ENCODE data around the gene CPT1B.
"Not testable (repeated sequence)": the region's sequence is repeated elsewhere in the genome, so short reads cannot be mapped to it uniquely, and the experiment has no call there.

Gene CPT1B

GRCh38 chr22:50546326-50547262, 31.6 kb downstream of the CPT1B start:
- H3K27me3 ChIP-seq, result peaks cover 0 to 82% of the 10 kb centered on the region in 2 donors
- no peak overlapping the region for H3K4me3 ChIP-seq
- intact Hi-C loops (cut with DNase I; ENCODE audit: low total_unique reads), result no loop called here
- no peak for DNase-seq
- no peaks in the 10 kb centered on the region for H3K9me3 ChIP-seq
- no peak overlapping the region for H3K27ac ChIP-seq
- H3K36me3 ChIP-seq, result no peaks in the 10 kb centered on the region
- H3K4me1 ChIP-seq, result peaks cover 0 to 33% (median 19%) of the 10 kb centered on the region in 4 donors
- TF ChIP-seq, protein P1, sequence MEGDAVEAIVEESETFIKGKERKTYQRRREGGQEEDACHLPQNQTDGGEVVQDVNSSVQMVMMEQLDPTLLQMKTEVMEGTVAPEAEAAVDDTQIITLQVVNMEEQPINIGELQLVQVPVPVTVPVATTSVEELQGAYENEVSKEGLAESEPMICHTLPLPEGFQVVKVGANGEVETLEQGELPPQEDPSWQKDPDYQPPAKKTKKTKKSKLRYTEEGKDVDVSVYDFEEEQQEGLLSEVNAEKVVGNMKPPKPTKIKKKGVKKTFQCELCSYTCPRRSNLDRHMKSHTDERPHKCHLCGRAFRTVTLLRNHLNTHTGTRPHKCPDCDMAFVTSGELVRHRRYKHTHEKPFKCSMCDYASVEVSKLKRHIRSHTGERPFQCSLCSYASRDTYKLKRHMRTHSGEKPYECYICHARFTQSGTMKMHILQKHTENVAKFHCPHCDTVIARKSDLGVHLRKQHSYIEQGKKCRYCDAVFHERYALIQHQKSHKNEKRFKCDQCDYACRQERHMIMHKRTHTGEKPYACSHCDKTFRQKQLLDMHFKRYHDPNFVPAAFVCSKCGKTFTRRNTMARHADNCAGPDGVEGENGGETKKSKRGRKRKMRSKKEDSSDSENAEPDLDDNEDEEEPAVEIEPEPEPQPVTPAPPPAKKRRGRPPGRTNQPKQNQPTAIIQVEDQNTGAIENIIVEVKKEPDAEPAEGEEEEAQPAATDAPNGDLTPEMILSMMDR (IDR thresholded peaks at IDR 0.05), result no peak

GRCh38 chr22:50545522-50546325, 32.5 kb downstream of the CPT1B start, which contains the start of gene KLHDC7B:
TSS of gene KLHDC7B (plus strand) at chr22:50545899. CDS start at chr22:50546244, 345 bp downstream.
- no peak within 1 kb of the TSS for H3K4me3 ChIP-seq
- TF ChIP-seq, protein P1 (IDR thresholded peaks at IDR 0.05), result no peak
- intact Hi-C loops (cut with DNase I; ENCODE audit: low total_unique reads), result no loop called here
- H3K4me1 ChIP-seq, result peaks cover 0 to 33% (median 19%) of the 10 kb centered on the region in 4 donors
- DNase-seq, result no peak
- no peaks in the 10 kb centered on the region for H3K9me3 ChIP-seq
- H3K36me3 ChIP-seq, result no peaks in the 10 kb centered on the region
- peaks cover 0 to 73% of the 10 kb centered on the region in 2 donors for H3K27me3 ChIP-seq
- no peak within 1 kb of the TSS for H3K27ac ChIP-seq

GRCh38 chr22:50544746-50545253, 33.4 kb downstream of the CPT1B start:
- TF ChIP-seq, protein P1 (IDR thresholded peaks at IDR 0.05), result no peak
- H3K36me3 ChIP-seq, result no peaks in the 10 kb centered on the region
- H3K27ac ChIP-seq, result no peak overlapping the region
- intact Hi-C loops (cut with DNase I; ENCODE audit: low total_unique reads), result no loop called here
- H3K4me1 ChIP-seq, result peaks cover 0 to 33% (median 19%) of the 10 kb centered on the region in 4 donors
- H3K9me3 ChIP-seq, result no peaks in the 10 kb centered on the region
- no peak for DNase-seq
- H3K4me3 ChIP-seq, result no peak overlapping the region
- peaks cover 0 to 64% of the 10 kb centered on the region in 2 donors for H3K27me3 ChIP-seq

- H3K4me1 ChIP-seq, result peaks cover 0 to 34% (median 20%) of the 10 kb centered on the region in 4 donors
- TF ChIP-seq, protein P1 (IDR thresholded peaks at IDR 0.05), result peak; percentile 27 to 28
- peak overlapping the region; percentile 16 to 29 for H3K4me3 ChIP-seq
- H3K27me3 ChIP-seq, result peaks cover 0 to 58% of the 10 kb centered on the region in 2 donors
- intact Hi-C loops (cut with DNase I; ENCODE audit: low total_unique reads), result no loop called here
- no peaks in the 10 kb centered on the region for H3K9me3 ChIP-seq
- peak in 1 of 2 donors; percentile 81 for DNase-seq
- no peak overlapping the region for H3K27ac ChIP-seq
- H3K36me3 ChIP-seq, result no peaks in the 10 kb centered on the region
Observed at GRCh38 chr22:50544078-50544745, 34.0 kb downstream of the CPT1B start.

DNA sequence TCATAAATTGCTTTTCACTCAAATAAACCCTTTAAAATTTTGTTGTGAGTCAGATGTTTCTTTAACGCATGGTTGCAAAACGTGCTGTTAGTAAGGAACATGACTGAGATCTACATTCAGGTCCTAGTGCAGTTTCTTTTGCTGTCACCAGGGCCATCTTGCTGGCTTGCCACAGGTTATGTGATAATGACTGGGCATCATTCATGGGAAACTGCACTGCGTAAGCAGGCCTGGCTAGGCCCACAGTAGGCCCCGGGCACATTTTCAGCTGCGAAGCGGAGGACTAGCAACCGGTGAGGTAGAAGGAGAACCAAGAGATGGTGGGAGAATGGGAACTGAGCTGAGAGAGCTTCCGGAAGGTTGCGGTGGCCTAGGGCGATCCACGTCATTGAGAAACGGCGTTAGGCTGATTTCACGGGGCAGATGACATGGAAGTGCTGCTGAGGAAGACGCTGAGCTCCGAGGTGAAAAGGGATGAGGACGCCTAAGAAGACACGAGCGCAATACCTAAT, 35.8 kb downstream of the CPT1B start:
- intact Hi-C loops (cut with DNase I; ENCODE audit: low total_unique reads), result no loop called here
- Histone ChIP-seq H3K27me3 (peaks cover 0 to 55% of the 10 kb centered on the region in 2 donors), H3K36me3 (no peaks in the 10 kb centered on the region), H3K4me1 (peaks cover 0 to 27% (median 12%) of the 10 kb centered on the region in 4 donors), H3K9me3 (no peaks in the 10 kb centered on the region), H3K27ac (no peak overlapping the region), H3K4me3 (no peak overlapping the region)
- TF ChIP-seq, protein P1 (IDR thresholded peaks at IDR 0.05), result no peak
- no peak for DNase-seq

DNA sequence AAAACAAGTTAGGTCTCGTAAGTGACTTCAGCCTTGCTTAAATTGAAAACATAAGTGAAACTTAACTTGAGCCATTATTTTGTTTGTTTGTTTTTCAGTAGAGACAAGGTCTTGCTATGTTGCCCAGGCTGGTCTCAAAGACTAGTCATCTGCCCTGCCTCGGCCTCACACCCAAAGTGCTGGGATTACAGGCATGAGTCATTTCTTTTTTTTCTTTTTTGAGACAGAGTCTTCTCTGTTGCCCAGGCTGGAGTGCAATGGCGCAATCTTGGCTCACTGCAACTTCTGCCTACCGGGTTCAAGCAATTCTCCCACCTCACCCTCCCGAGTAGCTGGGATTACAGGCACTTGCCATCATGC, 36.6 kb downstream of the CPT1B start:
- H3K4me3 ChIP-seq; H3K36me3 ChIP-seq; intact Hi-C loops (cut with DNase I; ENCODE audit: low total_unique reads); DNase-seq; H3K9me3 ChIP-seq; H3K27ac ChIP-seq: not testable (repeated sequence)
- Histone ChIP-seq H3K4me1 (peaks cover 0 to 19% (median 10%) of the 10 kb centered on the region in 4 donors), H3K27me3 (peaks cover 0 to 50% of the 10 kb centered on the region in 2 donors)
